D721Med (cell line): ENCODE measurements around the gene HS3ST6.

Experiments
- DNase-seq: peaks from one replicate; pipeline ENCODE4 v3.0.0; 2011; ENCODE audit warnings: low spot score; ENCODE audit not compliant: insufficient read length
- FAIRE-seq: peaks from 2 replicates; lab custom pipeline; 2011; peaks lifted over from hg19 to GRCh38; lab: Jason Lieb, UNC
- CTCF ChIP-seq: IDR thresholded peaks from 2 replicates; pipeline ENCODE4 v1.5.1; 2012; ENCODE audit warnings: mild to moderate bottlenecking, control low read depth; ENCODE audit not compliant: insufficient read depth; ENCODE audit errors: missing control alignments

Gene HS3ST6

GRCh38 chr16:1865902-1866690 lies 52.1 kb downstream of the HS3ST6 start:
- no peak for TF ChIP-seq CTCF
- DNase-seq = no peak
- FAIRE-seq = no peak

- TF ChIP-seq CTCF = peak; percentile 47
- FAIRE-seq (no peak), DNase-seq (no peak)
Observed at GRCh38 chr16:1863681-1864460, 54.3 kb downstream of the HS3ST6 start.

GRCh38 chr16:1862394-1862793 lies 55.8 kb downstream of the HS3ST6 start:
- DNase-seq (no peak), FAIRE-seq (no peak)
- no peak for TF ChIP-seq CTCF

- TF ChIP-seq CTCF = no peak
- DNase-seq (no peak), FAIRE-seq (no peak)
Observed at GRCh38 chr16:1861730-1862129, 56.5 kb downstream of the HS3ST6 start.
